Skeletal muscle satellite cell (primary cell): ENCODE data around the gene R3HDM4.

Source experiments
- H3K27me3 ChIP-seq: 2 replicates; pipeline ENCODE4 v1.7.0; 2013; ENCODE audit warnings: low read length; ENCODE audit not compliant: control insufficient read depth, insufficient read depth
- H3K36me3 ChIP-seq: 2 replicates; pipeline ENCODE4 v1.7.0; 2013; ENCODE audit warnings: mild to moderate bottlenecking, control low read depth, low read length; ENCODE audit not compliant: insufficient read depth
- H3K4me1 ChIP-seq: 2 replicates; pipeline ENCODE4 v1.7.0; 2013; ENCODE audit warnings: low read length; ENCODE audit not compliant: control insufficient read depth, insufficient read depth
- H3K4me2 ChIP-seq: 2 replicates; pipeline ENCODE4 v1.7.0; 2013; ENCODE audit warnings: mild to moderate bottlenecking, low read length
- H3K4me3 ChIP-seq: 2 replicates; pipeline ENCODE4 v1.7.0; 2013; ENCODE audit warnings: low read length
- H3K9ac ChIP-seq: 2 replicates; pipeline ENCODE4 v1.7.0; 2013; ENCODE audit warnings: mild to moderate bottlenecking, low read depth, low read length, moderate library complexity
- H3K9me3 ChIP-seq: replicated peaks from 2 replicates; pipeline ENCODE4 v1.7.0; 2013; ENCODE audit warnings: mild to moderate bottlenecking, control low read depth, low read length

The R3HDM4 gene

GRCh38 chr19:944171-944567 lies 31.1 kb upstream of the R3HDM4 start:
- Histone ChIP-seq H3K9me3 (no peaks in the 10 kb centered on the region), H3K4me1 (peaks cover 20% of the 10 kb centered on the region), H3K36me3 (peaks cover 12% of the 10 kb centered on the region), H3K9ac (no peak overlapping the region), H3K27me3 (no peaks in the 10 kb centered on the region), H3K4me2 (no peak overlapping the region), H3K4me3 (no peak overlapping the region)

DNA sequence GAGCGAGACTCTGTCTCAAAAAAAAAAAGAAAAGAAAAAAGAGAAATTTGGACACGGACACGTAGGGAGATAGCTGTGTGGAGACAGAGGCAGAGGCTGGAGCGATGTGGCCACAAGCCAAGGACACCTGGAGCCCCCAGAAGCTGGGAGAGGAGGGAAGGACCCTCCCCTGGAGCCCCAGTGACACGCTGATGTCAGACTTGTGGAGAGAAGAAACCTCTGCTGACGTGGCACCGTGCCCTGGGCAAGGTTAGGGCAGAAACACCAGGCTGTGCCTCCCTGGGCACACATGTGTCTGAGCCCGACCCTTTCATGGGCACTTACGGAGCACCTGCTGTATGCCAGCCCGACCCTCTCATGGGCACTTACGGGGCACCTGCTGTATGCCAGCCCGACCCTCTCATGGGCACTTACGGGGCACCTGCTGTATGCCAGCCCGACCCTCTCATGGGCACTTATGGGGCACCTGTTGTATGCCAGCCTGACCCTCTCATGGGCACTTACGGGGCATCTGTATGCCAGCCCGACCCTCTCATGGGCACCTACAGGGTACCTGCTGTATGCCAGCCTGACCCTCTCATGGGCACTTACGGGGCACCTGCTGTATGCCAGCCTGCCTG lies 30.6 kb upstream of the R3HDM4 start:
- Histone ChIP-seq H3K4me3 (no peak overlapping the region), H3K9me3 (no peaks in the 10 kb centered on the region), H3K36me3 (peaks cover 12% of the 10 kb centered on the region), H3K9ac (no peak overlapping the region), H3K4me2 (no peak overlapping the region), H3K4me1 (peaks cover 20% of the 10 kb centered on the region), H3K27me3 (no peaks in the 10 kb centered on the region)

DNA sequence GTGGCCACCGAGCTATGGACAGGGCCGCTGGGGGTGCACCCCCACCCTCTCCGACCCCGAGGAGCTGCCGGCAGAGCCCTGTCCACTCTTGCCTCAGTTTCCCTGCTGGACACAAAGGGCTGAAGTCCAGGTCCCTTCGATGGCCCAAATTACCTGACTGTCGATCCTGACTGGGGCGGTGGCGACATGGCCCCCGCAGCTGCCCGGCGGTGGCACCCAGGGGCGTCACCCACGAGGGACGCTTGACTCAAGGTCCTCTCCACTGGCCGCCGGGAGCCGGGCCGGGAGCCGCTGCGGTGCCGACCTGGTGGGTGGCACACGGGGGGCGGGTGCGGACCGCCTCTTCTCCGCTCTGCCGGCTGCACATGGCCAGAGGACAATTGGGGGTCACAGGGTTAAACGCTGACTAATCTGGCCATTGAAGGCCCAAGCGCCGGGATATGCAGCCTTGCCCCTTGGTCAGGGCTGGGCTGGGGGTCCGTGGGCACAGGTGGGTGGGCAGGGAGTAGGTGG lies 29.2 kb upstream of the R3HDM4 start:
- Histone ChIP-seq H3K4me1 (peaks cover 20% of the 10 kb centered on the region), H3K9me3 (no peaks in the 10 kb centered on the region), H3K9ac (no peak overlapping the region), H3K4me2 (no peak overlapping the region), H3K36me3 (peaks cover 11% of the 10 kb centered on the region), H3K4me3 (no peak overlapping the region), H3K27me3 (no peaks in the 10 kb centered on the region)

DNA sequence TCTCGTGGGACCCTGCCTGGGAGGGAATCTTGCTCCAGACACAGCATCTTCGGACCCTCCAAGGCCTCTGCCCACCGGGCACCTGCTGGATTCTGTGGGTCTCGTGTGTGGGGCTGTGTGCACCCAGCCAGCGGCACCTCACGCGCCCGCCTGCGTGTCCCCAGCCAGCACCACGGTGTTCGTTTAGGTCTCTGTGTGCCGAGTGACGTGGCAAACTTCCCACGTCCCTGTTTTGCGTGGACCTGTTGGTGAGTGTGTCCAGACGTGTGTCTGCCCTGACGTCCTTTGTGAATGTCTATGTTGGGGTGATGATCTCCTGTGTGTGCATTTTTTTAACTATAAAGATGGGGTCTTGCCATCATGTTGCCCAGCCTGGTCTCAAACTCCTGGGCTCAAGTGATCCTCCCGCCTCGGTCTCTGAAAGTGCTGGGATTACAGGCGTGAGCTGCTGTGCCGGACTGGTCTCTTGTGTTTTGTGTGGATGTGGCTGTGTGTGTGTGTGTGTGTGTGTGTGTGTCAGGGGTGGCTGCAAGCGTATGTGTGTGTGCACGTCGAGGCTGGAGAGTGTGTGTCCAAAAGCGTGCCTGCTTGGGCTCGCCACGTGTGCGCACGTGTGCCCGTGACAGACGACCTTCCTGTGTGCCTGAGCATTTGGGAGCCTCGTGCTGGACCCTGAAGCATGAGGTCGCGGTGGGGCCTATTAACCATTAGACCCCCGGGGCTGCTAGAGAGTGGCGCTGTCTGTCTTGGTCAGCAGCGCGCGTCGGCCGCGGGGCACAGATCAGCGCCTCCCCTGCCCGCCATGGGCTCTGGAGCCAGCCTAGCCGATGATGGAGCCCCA lies 28.5 kb upstream of the R3HDM4 start:
- H3K9ac ChIP-seq, result peak overlapping the region; percentile 9
- H3K4me2 ChIP-seq, result peak overlapping the region; percentile 82
- H3K9me3 ChIP-seq, result no peaks in the 10 kb centered on the region
- H3K27me3 ChIP-seq, result no peaks in the 10 kb centered on the region
- peak overlapping the region; percentile 60 for H3K4me3 ChIP-seq
- H3K36me3 ChIP-seq, result peaks cover 12% of the 10 kb centered on the region
- H3K4me1 ChIP-seq, result peaks cover 20% of the 10 kb centered on the region

DNA sequence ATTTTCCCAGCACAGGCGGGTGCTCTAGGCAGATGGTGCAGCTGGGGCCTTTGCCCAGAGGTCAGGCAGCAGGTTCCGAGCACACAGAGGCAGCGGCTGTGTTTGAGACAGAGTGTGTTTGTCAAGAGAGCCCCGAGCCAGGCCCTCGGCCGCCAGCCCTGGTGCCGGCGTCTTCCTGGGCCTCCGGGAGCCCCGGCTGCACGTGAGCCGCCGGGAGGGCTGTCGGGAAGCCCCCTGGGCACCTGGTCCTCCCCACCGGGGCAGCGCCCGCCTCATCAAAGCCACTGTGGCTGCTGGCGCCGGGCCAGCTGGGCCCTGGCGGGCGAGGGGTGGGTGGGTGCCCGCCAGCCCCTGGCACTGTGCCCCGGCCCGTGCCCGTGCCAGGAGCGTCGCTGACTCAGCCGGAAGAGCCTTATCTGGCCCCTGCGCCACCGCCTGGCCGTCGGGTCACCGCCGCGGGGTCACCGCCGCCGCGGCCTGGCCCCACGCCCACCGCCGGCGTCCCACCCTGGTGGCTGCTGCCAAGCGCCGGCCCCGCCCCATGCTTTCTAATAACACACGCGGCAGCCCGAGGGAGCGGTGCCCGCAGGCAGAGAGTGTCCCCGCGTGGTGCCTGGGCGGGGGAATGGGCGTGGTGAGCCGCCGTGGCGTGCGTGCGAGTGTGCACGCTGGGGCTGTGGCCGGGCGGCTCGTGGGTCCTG lies 27.7 kb upstream of the R3HDM4 start:
- Histone ChIP-seq H3K36me3 (peaks cover 12% of the 10 kb centered on the region), H3K9me3 (no peaks in the 10 kb centered on the region), H3K4me1 (peaks cover 20% of the 10 kb centered on the region), H3K27me3 (no peaks in the 10 kb centered on the region), H3K4me2 (peak overlapping the region; percentile 82), H3K9ac (peak overlapping the region; percentile 9), H3K4me3 (peak overlapping the region; percentile 60)

- no peak overlapping the region for H3K4me2 ChIP-seq
- H3K36me3 ChIP-seq, result peaks cover 12% of the 10 kb centered on the region
- H3K4me1 ChIP-seq, result peaks cover 26% of the 10 kb centered on the region
- H3K9me3 ChIP-seq, result no peaks in the 10 kb centered on the region
- no peak overlapping the region for H3K9ac ChIP-seq
- no peaks in the 10 kb centered on the region for H3K27me3 ChIP-seq
- H3K4me3 ChIP-seq, result no peak overlapping the region
These were observed 26.9 kb upstream of the R3HDM4 start for GRCh38 chr19:939922-940321.

GRCh38 chr19:939439-939838 lies 26.4 kb upstream of the R3HDM4 start:
- Histone ChIP-seq H3K4me1 (peaks cover 31% of the 10 kb centered on the region), H3K9ac (no peak overlapping the region), H3K27me3 (no peaks in the 10 kb centered on the region), H3K4me2 (no peak overlapping the region), H3K4me3 (no peak overlapping the region), H3K36me3 (peaks cover 12% of the 10 kb centered on the region), H3K9me3 (no peaks in the 10 kb centered on the region)

GRCh38 chr19:938233-938923 lies 25.4 kb upstream of the R3HDM4 start:
- H3K9ac ChIP-seq, result no peak overlapping the region
- no peak overlapping the region for H3K4me2 ChIP-seq
- H3K27me3 ChIP-seq, result no peaks in the 10 kb centered on the region
- H3K4me1 ChIP-seq, result peaks cover 41% of the 10 kb centered on the region
- H3K4me3 ChIP-seq, result no peak overlapping the region
- peaks cover 8% of the 10 kb centered on the region for H3K36me3 ChIP-seq
- no peaks in the 10 kb centered on the region for H3K9me3 ChIP-seq

- Histone ChIP-seq H3K36me3 (peaks cover 10% of the 10 kb centered on the region), H3K4me3 (no peak overlapping the region), H3K4me2 (no peak overlapping the region), H3K9ac (no peak overlapping the region), H3K27me3 (no peaks in the 10 kb centered on the region), H3K4me1 (peaks cover 52% of the 10 kb centered on the region), H3K9me3 (no peaks in the 10 kb centered on the region)
These were observed 24.3 kb upstream of the R3HDM4 start for GRCh38 chr19:937259-937694.

- H3K27me3 ChIP-seq, result no peaks in the 10 kb centered on the region
- no peak overlapping the region for H3K4me3 ChIP-seq
- H3K4me1 ChIP-seq, result peaks cover 42% of the 10 kb centered on the region
- H3K9ac ChIP-seq, result no peak overlapping the region
- peaks cover 10% of the 10 kb centered on the region for H3K36me3 ChIP-seq
- no peaks in the 10 kb centered on the region for H3K9me3 ChIP-seq
- H3K4me2 ChIP-seq, result no peak overlapping the region
These were observed 23.1 kb upstream of the R3HDM4 start for GRCh38 chr19:936175-936546.
